Vagina (tissue), 2 donors: Measurements from ENCODE around the gene PLEKHM2. TPM values are rescaled to one million over a fixed set of nuclear protein-coding genes. Genes with fewer than 3 reads are reported as not detected.

Experiments used
- DNase-seq, 2 donors: peaks; one replicate each; pipeline ENCODE4 v3.0.0-alpha.2; 2017; ENCODE audit errors: extremely low spot score in 2 of 2
- H3K27ac ChIP-seq: fragments of 200-600 bp; sonication (generic); one replicate; pipeline ENCODE4 v1.5.1; 2019
- H3K27me3 ChIP-seq: fragments of 200-600 bp; sonication (generic); one replicate; pipeline ENCODE4 v1.5.1; 2019
- H3K36me3 ChIP-seq, 2 donors: fragments of 200-600 bp; sonication (generic); one replicate each; pipeline ENCODE4 v1.5.1; 2017 to 2019
- H3K4me1 ChIP-seq: fragments of 200-600 bp; sonication (generic); one replicate; pipeline ENCODE4 v1.5.1; 2019
- H3K4me3 ChIP-seq, 2 donors: fragments of 200-600 bp; sonication (generic); 1 replicate in 1 of 2; 2 replicates in 1 of 2; pipeline ENCODE4 v1.5.1; 2016 to 2019
- H3K9me3 ChIP-seq: fragments of 200-600 bp; sonication (generic); one replicate; pipeline ENCODE4 v1.5.1; 2019
- CTCF ChIP-seq, 3 experiments: fragments of 450-650 bp in 2 of 3; fragments of 200-600 bp in 1 of 3; sonication (generic) in 1 of 3; IDR thresholded peaks; one replicate each; pipeline ENCODE4 v1.5.1; 2017 to 2019; ENCODE audit warnings: antibody characterized with exemption in 3 of 3, mild to moderate bottlenecking in 2 of 3, moderate library complexity in 2 of 3
- POLR2A ChIP-seq, 2 donors: fragments of 450-650 bp; IDR thresholded peaks; one replicate each; pipeline ENCODE4 v1.6.1; 2017; ENCODE audit warnings: antibody characterized with exemption in 2 of 2, mild to moderate bottlenecking in 2 of 2, moderate library complexity in 2 of 2
- POLR2AphosphoS5 ChIP-seq, 2 donors: sonication (generic); formaldehyde crosslinking; IDR thresholded peaks; one replicate each; pipeline ENCODE4 v1.9.0; 2017; ENCODE audit warnings: antibody characterized with exemption in 2 of 2, mild to moderate bottlenecking in 2 of 2, low read depth in 1 of 2; ENCODE audit not compliant: insufficient read depth in 1 of 2
- intact Hi-C: fragments of 100-400 bp; cut with DNase I; formaldehyde crosslinking; loops from one replicate; pipeline ENCODE4 v1.15.1; 2023
- total RNA-seq: library from RNA; depleted of rRNA; stranded (reverse); fragments of >200 nt; gene quantifications from one replicate; pipeline ENCODE4 v1.2.3, GENCODE V29; 2016

Gene PLEKHM2
- total RNA-seq, 1 donor from 2014 or later: 56.2 TPM

- no peaks in the 10 kb centered on the region for H3K4me1 ChIP-seq
- H3K36me3 ChIP-seq: peaks cover 0 to 64% of the 10 kb centered on the region in 2 donors
- TF ChIP-seq POLR2AphosphoS5 (IDR thresholded peaks at IDR 0.05; ENCODE audit: insufficient read depth in 1 of 2, low read depth in 1 of 2) (no peak), CTCF (IDR thresholded peaks at IDR 0.05) (no peak), POLR2A (IDR thresholded peaks at IDR 0.05) (no peak)
- H3K27me3 ChIP-seq: no peaks in the 10 kb centered on the region
- DNase-seq: no peak
- no peak overlapping the region for H3K4me3 ChIP-seq
- no peaks in the 10 kb centered on the region for H3K9me3 ChIP-seq
- intact Hi-C loops: no loop called here
- no peak overlapping the region for H3K27ac ChIP-seq
Measured at GRCh38 chr1:15654091-15654690, 29.9 kb upstream of the PLEKHM2 start.

GRCh38 chr1:15656464-15656863 is 27.7 kb upstream of the PLEKHM2 start:
- intact Hi-C loops: no loop called here
- Histone ChIP-seq H3K27me3 (no peaks in the 10 kb centered on the region), H3K27ac (no peak overlapping the region), H3K4me1 (no peaks in the 10 kb centered on the region), H3K9me3 (no peaks in the 10 kb centered on the region), H3K4me3 (no peak overlapping the region), H3K36me3 (peaks cover 0 to 71% of the 10 kb centered on the region in 2 donors)
- no peak for DNase-seq
- no peak for TF ChIP-seq POLR2AphosphoS5 (IDR thresholded peaks at IDR 0.05; ENCODE audit: insufficient read depth in 1 of 2, low read depth in 1 of 2)
- TF ChIP-seq POLR2A (IDR thresholded peaks at IDR 0.05): no peak
- no peak for TF ChIP-seq CTCF (IDR thresholded peaks at IDR 0.05)

- intact Hi-C loops: no loop called here
- Histone ChIP-seq H3K4me1 (no peaks in the 10 kb centered on the region), H3K4me3 (no peak overlapping the region), H3K27me3 (no peaks in the 10 kb centered on the region), H3K36me3 (peaks cover 0 to 71% of the 10 kb centered on the region in 2 donors), H3K9me3 (no peaks in the 10 kb centered on the region), H3K27ac (no peak overlapping the region)
- TF ChIP-seq POLR2A (IDR thresholded peaks at IDR 0.05) (no peak), CTCF (IDR thresholded peaks at IDR 0.05) (no peak), POLR2AphosphoS5 (IDR thresholded peaks at IDR 0.05; ENCODE audit: insufficient read depth in 1 of 2, low read depth in 1 of 2) (no peak)
- no peak for DNase-seq
Measured at GRCh38 chr1:15657021-15657420, 27.1 kb upstream of the PLEKHM2 start.

- Histone ChIP-seq H3K27me3 (no peaks in the 10 kb centered on the region), H3K9me3 (no peaks in the 10 kb centered on the region), H3K36me3 (peaks cover 0 to 49% of the 10 kb centered on the region in 2 donors), H3K4me3 (no peak overlapping the region), H3K27ac (no peak overlapping the region), H3K4me1 (no peaks in the 10 kb centered on the region)
- TF ChIP-seq POLR2AphosphoS5 (IDR thresholded peaks at IDR 0.05; ENCODE audit: insufficient read depth in 1 of 2, low read depth in 1 of 2) (no peak), POLR2A (IDR thresholded peaks at IDR 0.05) (no peak), CTCF (IDR thresholded peaks at IDR 0.05) (no peak)
- no peak for DNase-seq
- intact Hi-C loops: no loop called here
Measured at GRCh38 chr1:15660151-15660550, 24.0 kb upstream of the PLEKHM2 start.

- no peak for DNase-seq
- Histone ChIP-seq H3K27ac (no peak overlapping the region), H3K4me3 (no peak overlapping the region), H3K4me1 (no peaks in the 10 kb centered on the region), H3K9me3 (no peaks in the 10 kb centered on the region), H3K36me3 (peaks cover 0 to 32% of the 10 kb centered on the region in 2 donors), H3K27me3 (no peaks in the 10 kb centered on the region)
- TF ChIP-seq CTCF (IDR thresholded peaks at IDR 0.05) (no peak), POLR2AphosphoS5 (IDR thresholded peaks at IDR 0.05; ENCODE audit: insufficient read depth in 1 of 2, low read depth in 1 of 2) (no peak), POLR2A (IDR thresholded peaks at IDR 0.05) (no peak)
- intact Hi-C loops: no loop called here
Measured at GRCh38 chr1:15662477-15662876, 21.6 kb upstream of the PLEKHM2 start.
